ENCODE data around the gene CREBBP. TPM values are rescaled to one million over a fixed set of nuclear protein-coding genes. Genes with fewer than 3 reads are reported as not detected.

The CREBBP gene
- polyA plus RNA-seq, 1 of the 3 experiments (the other 2 are of a cell fraction): 5.7 TPM

DNA sequence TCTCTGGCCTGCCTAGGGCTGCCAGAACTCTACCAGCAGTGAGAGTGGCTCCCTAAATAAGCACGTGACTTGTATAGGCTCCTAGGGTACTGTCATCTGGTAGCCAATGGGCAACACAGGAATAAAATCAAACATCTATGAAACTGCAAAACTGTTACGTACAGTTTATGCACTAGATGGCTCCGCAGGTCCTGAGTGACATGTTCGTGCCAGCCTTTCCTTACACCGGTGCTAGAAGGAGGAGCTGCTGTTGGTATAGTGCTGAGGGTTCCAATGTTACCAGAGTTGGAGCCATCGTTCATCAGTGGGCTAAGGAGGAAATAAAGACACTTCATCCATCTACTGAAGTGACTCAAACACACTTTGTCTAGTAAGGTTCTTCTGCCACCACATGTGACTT, 99.9 kb downstream of the CREBBP start:
- TF ChIP-seq TEAD4 (IDR thresholded peaks at IDR 0.05; ENCODE audit: borderline replicate concordance, insufficient read depth) (no peak), RFX5 (IDR thresholded peaks at IDR 0.05; ENCODE audit: low read length) (no peak), SMC3 (IDR thresholded peaks at IDR 0.05; ENCODE audit: low read depth, low read length) (peak; percentile 54; the same call in 1 of the 2 replicates), FOXM1 (IDR thresholded peaks at IDR 0.05; ENCODE audit: low read depth) (no peak), USF1 (IDR thresholded peaks at IDR 0.05; ENCODE audit: borderline replicate concordance, low read depth) (no peak), RAD21 (IDR thresholded peaks at IDR 0.05; ENCODE audit: low read length) (peak; percentile 69), GABPA (IDR thresholded peaks at IDR 0.05; ENCODE audit: low read depth) (no peak)
- TF ChIP-seq, protein P1, sequence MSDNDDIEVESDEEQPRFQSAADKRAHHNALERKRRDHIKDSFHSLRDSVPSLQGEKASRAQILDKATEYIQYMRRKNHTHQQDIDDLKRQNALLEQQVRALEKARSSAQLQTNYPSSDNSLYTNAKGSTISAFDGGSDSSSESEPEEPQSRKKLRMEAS (IDR thresholded peaks at IDR 0.05; ENCODE audit: low read depth): no peak
- TF ChIP-seq, protein P2, sequence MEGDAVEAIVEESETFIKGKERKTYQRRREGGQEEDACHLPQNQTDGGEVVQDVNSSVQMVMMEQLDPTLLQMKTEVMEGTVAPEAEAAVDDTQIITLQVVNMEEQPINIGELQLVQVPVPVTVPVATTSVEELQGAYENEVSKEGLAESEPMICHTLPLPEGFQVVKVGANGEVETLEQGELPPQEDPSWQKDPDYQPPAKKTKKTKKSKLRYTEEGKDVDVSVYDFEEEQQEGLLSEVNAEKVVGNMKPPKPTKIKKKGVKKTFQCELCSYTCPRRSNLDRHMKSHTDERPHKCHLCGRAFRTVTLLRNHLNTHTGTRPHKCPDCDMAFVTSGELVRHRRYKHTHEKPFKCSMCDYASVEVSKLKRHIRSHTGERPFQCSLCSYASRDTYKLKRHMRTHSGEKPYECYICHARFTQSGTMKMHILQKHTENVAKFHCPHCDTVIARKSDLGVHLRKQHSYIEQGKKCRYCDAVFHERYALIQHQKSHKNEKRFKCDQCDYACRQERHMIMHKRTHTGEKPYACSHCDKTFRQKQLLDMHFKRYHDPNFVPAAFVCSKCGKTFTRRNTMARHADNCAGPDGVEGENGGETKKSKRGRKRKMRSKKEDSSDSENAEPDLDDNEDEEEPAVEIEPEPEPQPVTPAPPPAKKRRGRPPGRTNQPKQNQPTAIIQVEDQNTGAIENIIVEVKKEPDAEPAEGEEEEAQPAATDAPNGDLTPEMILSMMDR (IDR thresholded peaks at IDR 0.05): peak; percentile 29
- POLR2A ChIA-PET: no interaction called here

GRCh38 chr16:3776316-3776715, 104.2 kb downstream of the CREBBP start:
- no peak overlapping the region for H3K4me3 ChIP-seq (ENCODE audit: low read depth in 2 of 2, low read length in 1 of 2)
- no peaks in the 10 kb centered on the region for H3K27me3 ChIP-seq (ENCODE audit: insufficient read depth)
- H3K9me3 ChIP-seq: no peaks in the 10 kb centered on the region
- POLR2A ChIA-PET: no interaction called here
- H3K79me2 ChIP-seq (ENCODE audit: insufficient read depth): peaks cover 6% of the 10 kb centered on the region; the same call in 1 of the 2 replicates
- 100% methylated on average over 4 of the region's 4 CpGs for WGBS (ENCODE audit: low lambda C conversion rate)
- no peaks in the 10 kb centered on the region; a peak in 1 of 4 replicates for H3K4me1 ChIP-seq (ENCODE audit: control insufficient read depth in 1 of 2, insufficient read depth in 2 of 2, low read depth in 1 of 2, low read length in 1 of 2)
- no peaks in the 10 kb centered on the region for H3K9me2 ChIP-seq
- no peak overlapping the region for H3K4me2 ChIP-seq
- H3K36me3 ChIP-seq (replicated peaks in 1 of 2; ENCODE audit: control insufficient read depth in 1 of 2, insufficient read depth in 2 of 2, low read length in 1 of 2): peaks cover 62 to 64% of the 10 kb centered on the region in 2 experiments
- no peak overlapping the region for H2AFZ ChIP-seq (ENCODE audit: low read depth)
- CTCF ChIA-PET: no interaction called here
- H3F3A ChIP-seq (replicated peaks; ENCODE audit: insufficient read depth): peaks cover 7% of the 10 kb centered on the region
- TF ChIP-seq RAD21 (IDR thresholded peaks at IDR 0.05; ENCODE audit: low read length) (no peak), TAF1 (IDR thresholded peaks at IDR 0.05; ENCODE audit: borderline replicate concordance, low read depth, low read length) (no peak), GABPA (IDR thresholded peaks at IDR 0.05; ENCODE audit: low read depth) (no peak), FOXM1 (IDR thresholded peaks at IDR 0.05; ENCODE audit: low read depth) (no peak), NFIC (IDR thresholded peaks at IDR 0.05; ENCODE audit: borderline replicate concordance) (no peak), MEF2A (IDR thresholded peaks at IDR 0.05; ENCODE audit: borderline replicate concordance, low read depth) (no peak), FOSL2 (IDR thresholded peaks at IDR 0.05; ENCODE audit: borderline replicate concordance, low read depth) (no peak), MXI1 (IDR thresholded peaks at IDR 0.05; ENCODE audit: low read depth, low read length) (no peak), ELF1 (IDR thresholded peaks at IDR 0.05) (no peak)
- TF ChIP-seq, protein P1 (IDR thresholded peaks at IDR 0.05; ENCODE audit: low read depth): no peak
- TF ChIP-seq, protein P3, sequence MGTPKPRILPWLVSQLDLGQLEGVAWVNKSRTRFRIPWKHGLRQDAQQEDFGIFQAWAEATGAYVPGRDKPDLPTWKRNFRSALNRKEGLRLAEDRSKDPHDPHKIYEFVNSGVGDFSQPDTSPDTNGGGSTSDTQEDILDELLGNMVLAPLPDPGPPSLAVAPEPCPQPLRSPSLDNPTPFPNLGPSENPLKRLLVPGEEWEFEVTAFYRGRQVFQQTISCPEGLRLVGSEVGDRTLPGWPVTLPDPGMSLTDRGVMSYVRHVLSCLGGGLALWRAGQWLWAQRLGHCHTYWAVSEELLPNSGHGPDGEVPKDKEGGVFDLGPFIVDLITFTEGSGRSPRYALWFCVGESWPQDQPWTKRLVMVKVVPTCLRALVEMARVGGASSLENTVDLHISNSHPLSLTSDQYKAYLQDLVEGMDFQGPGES (IDR thresholded peaks at IDR 0.05; ENCODE audit: low read depth, low read length): no peak
- TF ChIP-seq, protein P2 (IDR thresholded peaks at IDR 0.05): no peak
- H3K9ac ChIP-seq: no peak overlapping the region
- H4K20me1 ChIP-seq (ENCODE audit: insufficient read depth): peaks cover 4% of the 10 kb centered on the region; the same call in 1 of the 2 replicates
- DNase-seq: no peak
- H3K27ac ChIP-seq (ENCODE audit: low read depth in 2 of 2, low read length in 1 of 2): no peak overlapping the region

More for the DNA sequence above, 99.9 kb downstream of the CREBBP start:
- Histone ChIP-seq H2AFZ (ENCODE audit: low read depth) (no peak overlapping the region), H3K27ac (ENCODE audit: low read depth in 2 of 2, low read length in 1 of 2) (no peak overlapping the region; a peak in 1 of 4 replicates), H3K4me3 (ENCODE audit: low read depth in 2 of 2, low read length in 1 of 2) (no peak overlapping the region), H3K9me2 (no peaks in the 10 kb centered on the region), H3K4me2 (no peak overlapping the region), H3K4me1 (ENCODE audit: control insufficient read depth in 1 of 2, insufficient read depth in 2 of 2, low read depth in 1 of 2, low read length in 1 of 2) (no peaks in the 10 kb centered on the region), H3F3A (replicated peaks; ENCODE audit: insufficient read depth) (no peaks in the 10 kb centered on the region), H3K79me2 (ENCODE audit: insufficient read depth) (peaks cover 17% of the 10 kb centered on the region), H3K9me3 (no peaks in the 10 kb centered on the region), H4K20me1 (ENCODE audit: insufficient read depth) (peaks cover 21% of the 10 kb centered on the region), H3K36me3 (replicated peaks in 1 of 2; ENCODE audit: control insufficient read depth in 1 of 2, insufficient read depth in 2 of 2, low read length in 1 of 2) (peaks cover 42 to 62% of the 10 kb centered on the region in 2 experiments), H3K27me3 (ENCODE audit: insufficient read depth) (no peaks in the 10 kb centered on the region), H3K9ac (no peak overlapping the region)
- CTCF ChIA-PET: interaction anchor here (0.7 to 2.1 kb wide), 5 partner anchors 8 to 98 kb away, joined by 3 to 7 read pairs (median 3); no protein-coding TSS in a partner anchor
- peak; percentile 46 for DNase-seq
- WGBS (ENCODE audit: low lambda C conversion rate): 91% methylated on average over 6 of the region's 6 CpGs
